HEK293 (cell line): Measurements from ENCODE around the gene SLC38A10.

ENCODE experiments used
- BCL11A ChIP-seq: fragments of 450-650 bp; formaldehyde crosslinking; IDR thresholded peaks from 2 replicates; pipeline ENCODE4 v1.5.1; 2016; ENCODE audit warnings: low read depth, missing biosample characterization, missing genetic modification characterization
- KLF16 ChIP-seq: fragments of 450-650 bp; formaldehyde crosslinking; IDR thresholded peaks from 2 replicates; pipeline ENCODE4 v1.5.1; 2017; ENCODE audit warnings: missing biosample characterization, missing genetic modification characterization
- ZBTB20 ChIP-seq: fragments of 450-650 bp; formaldehyde crosslinking; IDR thresholded peaks from 2 replicates; pipeline ENCODE4 v1.5.1; 2016; ENCODE audit warnings: missing biosample characterization, missing genetic modification characterization
- ZBTB8A ChIP-seq: fragments of 450-650 bp; formaldehyde crosslinking; IDR thresholded peaks from 2 replicates; pipeline ENCODE4 v1.5.1; 2016; ENCODE audit warnings: missing biosample characterization, missing genetic modification characterization
- ZFP37 ChIP-seq: fragments of 450-650 bp; formaldehyde crosslinking; IDR thresholded peaks from 2 replicates; pipeline ENCODE4 v1.5.1; 2016; ENCODE audit warnings: missing biosample characterization, missing genetic modification characterization
- ZNF404 ChIP-seq: fragments of 450-650 bp; formaldehyde crosslinking; IDR thresholded peaks from 2 replicates; pipeline ENCODE4 v1.5.1; 2017; ENCODE audit warnings: missing biosample characterization, missing genetic modification characterization
- ZNF529 ChIP-seq: fragments of 450-650 bp; formaldehyde crosslinking; IDR thresholded peaks from 2 replicates; pipeline ENCODE4 v1.5.1; 2017; ENCODE audit warnings: missing genetic modification characterization, missing biosample characterization; ENCODE audit not compliant: insufficient replicate concordance
- ZNF747 ChIP-seq: fragments of 450-650 bp; formaldehyde crosslinking; IDR thresholded peaks from 2 replicates; pipeline ENCODE4 v1.5.1; 2016; ENCODE audit warnings: missing biosample characterization, missing genetic modification characterization
- TF ChIP-seq, protein P1 (sequence below): fragments of 450-650 bp; formaldehyde crosslinking; IDR thresholded peaks from 2 replicates; pipeline ENCODE4 v1.5.1; 2016; ENCODE audit warnings: missing biosample characterization, missing genetic modification characterization
- TF ChIP-seq, protein P2 (sequence below): fragments of 450-650 bp; formaldehyde crosslinking; IDR thresholded peaks from 2 replicates; pipeline ENCODE4 v1.5.1; 2016; ENCODE audit warnings: missing biosample characterization, missing genetic modification characterization

DNA sequence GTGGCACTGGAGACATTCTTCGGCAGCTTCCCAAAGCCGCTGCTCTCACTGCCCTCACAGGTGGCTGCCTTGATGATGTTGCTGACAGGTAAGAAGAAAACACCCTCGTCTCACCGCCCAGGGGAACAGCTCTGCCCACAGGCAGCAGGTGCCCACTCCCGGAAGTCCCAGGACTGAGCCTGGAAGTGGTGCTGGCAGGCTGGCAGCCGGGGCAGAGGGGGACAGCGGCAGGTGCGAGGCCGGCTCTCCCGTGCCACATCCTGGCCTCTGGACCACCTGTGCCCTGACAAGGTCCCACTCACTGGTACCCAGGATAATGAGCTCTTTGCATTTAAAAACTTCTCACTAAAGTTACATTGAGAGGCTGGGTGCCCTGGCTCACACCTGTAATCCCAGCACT, 92.8 kb downstream of the SLC38A10 start:
- TF ChIP-seq ZNF404, result no peak
- TF ChIP-seq, protein P1, sequence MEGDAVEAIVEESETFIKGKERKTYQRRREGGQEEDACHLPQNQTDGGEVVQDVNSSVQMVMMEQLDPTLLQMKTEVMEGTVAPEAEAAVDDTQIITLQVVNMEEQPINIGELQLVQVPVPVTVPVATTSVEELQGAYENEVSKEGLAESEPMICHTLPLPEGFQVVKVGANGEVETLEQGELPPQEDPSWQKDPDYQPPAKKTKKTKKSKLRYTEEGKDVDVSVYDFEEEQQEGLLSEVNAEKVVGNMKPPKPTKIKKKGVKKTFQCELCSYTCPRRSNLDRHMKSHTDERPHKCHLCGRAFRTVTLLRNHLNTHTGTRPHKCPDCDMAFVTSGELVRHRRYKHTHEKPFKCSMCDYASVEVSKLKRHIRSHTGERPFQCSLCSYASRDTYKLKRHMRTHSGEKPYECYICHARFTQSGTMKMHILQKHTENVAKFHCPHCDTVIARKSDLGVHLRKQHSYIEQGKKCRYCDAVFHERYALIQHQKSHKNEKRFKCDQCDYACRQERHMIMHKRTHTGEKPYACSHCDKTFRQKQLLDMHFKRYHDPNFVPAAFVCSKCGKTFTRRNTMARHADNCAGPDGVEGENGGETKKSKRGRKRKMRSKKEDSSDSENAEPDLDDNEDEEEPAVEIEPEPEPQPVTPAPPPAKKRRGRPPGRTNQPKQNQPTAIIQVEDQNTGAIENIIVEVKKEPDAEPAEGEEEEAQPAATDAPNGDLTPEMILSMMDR, result no peak
- no peak for TF ChIP-seq BCL11A (tag by site-specific recombination)
- TF ChIP-seq ZBTB20 (tag by site-specific recombination), result no peak
- no peak for TF ChIP-seq ZBTB8A (tag by site-specific recombination)
- no peak for TF ChIP-seq ZFP37 (tag by site-specific recombination)
- TF ChIP-seq, protein P2, sequence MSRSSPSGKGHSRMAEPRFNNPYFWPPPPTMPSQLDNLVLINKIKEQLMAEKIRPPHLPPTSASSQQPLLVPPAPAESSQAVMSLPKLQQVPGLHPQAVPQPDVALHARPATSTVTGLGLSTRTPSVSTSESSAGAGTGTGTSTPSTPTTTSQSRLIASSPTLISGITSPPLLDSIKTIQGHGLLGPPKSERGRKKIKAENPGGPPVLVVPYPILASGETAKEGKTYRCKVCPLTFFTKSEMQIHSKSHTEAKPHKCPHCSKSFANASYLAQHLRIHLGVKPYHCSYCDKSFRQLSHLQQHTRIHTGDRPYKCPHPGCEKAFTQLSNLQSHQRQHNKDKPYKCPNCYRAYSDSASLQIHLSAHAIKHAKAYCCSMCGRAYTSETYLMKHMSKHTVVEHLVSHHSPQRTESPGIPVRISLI, result no peak
- no peak for TF ChIP-seq KLF16 (tag by site-specific recombination)
- no peak for TF ChIP-seq ZNF747 (tag by site-specific recombination)
- no peak for TF ChIP-seq ZNF529 (tag by site-specific recombination)
